ENCODE results near the gene RUVBL2. TPM values are rescaled to one million over a fixed set of nuclear protein-coding genes. Genes with fewer than 3 reads are reported as not detected.

Gene RUVBL2
- total RNA-seq, 1 donor from 2014 or later, result 80.6 TPM

DNA sequence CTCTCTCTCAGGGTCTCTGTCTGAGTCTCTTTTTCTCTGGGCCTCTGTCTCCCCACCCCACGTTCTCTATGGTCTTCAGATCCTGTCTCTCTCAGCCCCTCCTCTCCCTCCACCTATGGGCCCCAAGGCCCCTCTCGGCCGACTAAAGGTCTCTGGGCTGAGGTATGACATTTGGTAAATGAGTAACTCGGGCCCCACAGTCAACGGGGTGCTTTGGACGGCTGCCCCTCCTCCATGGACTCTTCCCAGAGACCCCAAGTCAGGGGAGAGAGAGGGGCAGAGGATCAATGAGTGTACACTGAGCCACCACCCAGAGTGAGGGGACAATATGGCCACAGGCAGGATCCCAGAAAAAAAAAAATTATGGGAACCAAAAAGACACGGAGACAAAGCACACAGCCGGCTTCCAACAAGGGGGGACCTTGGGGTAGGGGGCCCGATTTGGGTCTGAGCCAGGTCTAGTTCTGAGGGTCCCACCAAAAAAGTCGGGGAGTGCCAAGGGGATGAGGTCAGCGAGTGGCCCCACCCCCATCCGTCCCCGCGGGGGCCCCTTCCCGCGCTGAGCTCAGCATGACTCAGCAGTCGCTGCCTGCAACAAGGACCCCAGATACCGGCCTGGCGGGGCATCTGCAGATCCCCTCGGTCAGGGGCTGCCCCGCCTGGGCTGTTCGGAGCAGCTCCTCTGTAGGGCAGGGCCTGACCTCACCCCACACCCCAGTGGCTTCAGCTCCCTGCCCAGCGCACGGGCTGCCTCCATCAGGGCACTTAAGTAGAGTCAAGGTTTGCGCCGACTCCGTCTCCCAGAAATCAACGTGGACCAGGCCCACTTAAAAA is 30.1 kb upstream of the RUVBL2 start:
- Mint-ChIP-seq H3K27ac (ENCODE audit: unreplicated experiment) (peak overlapping the region; percentile 96), H3K9me3 (ENCODE audit: unreplicated experiment) (no peaks in the 10 kb centered on the region), H3K4me1 (ENCODE audit: unreplicated experiment) (peaks cover 53% of the 10 kb centered on the region), H3K27me3 (ENCODE audit: unreplicated experiment) (peaks cover 27% of the 10 kb centered on the region), H3K4me3 (ENCODE audit: unreplicated experiment) (peak overlapping the region; percentile 87), H3K36me3 (ENCODE audit: low read depth, unreplicated experiment) (peaks cover 25% of the 10 kb centered on the region)
- peak; percentile 68 for DNase-seq (ENCODE audit: low spot score)
- TF ChIP-seq, protein P1, sequence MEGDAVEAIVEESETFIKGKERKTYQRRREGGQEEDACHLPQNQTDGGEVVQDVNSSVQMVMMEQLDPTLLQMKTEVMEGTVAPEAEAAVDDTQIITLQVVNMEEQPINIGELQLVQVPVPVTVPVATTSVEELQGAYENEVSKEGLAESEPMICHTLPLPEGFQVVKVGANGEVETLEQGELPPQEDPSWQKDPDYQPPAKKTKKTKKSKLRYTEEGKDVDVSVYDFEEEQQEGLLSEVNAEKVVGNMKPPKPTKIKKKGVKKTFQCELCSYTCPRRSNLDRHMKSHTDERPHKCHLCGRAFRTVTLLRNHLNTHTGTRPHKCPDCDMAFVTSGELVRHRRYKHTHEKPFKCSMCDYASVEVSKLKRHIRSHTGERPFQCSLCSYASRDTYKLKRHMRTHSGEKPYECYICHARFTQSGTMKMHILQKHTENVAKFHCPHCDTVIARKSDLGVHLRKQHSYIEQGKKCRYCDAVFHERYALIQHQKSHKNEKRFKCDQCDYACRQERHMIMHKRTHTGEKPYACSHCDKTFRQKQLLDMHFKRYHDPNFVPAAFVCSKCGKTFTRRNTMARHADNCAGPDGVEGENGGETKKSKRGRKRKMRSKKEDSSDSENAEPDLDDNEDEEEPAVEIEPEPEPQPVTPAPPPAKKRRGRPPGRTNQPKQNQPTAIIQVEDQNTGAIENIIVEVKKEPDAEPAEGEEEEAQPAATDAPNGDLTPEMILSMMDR (IDR thresholded peaks at IDR 0.05; ENCODE audit: unreplicated experiment), result no peak

DNA sequence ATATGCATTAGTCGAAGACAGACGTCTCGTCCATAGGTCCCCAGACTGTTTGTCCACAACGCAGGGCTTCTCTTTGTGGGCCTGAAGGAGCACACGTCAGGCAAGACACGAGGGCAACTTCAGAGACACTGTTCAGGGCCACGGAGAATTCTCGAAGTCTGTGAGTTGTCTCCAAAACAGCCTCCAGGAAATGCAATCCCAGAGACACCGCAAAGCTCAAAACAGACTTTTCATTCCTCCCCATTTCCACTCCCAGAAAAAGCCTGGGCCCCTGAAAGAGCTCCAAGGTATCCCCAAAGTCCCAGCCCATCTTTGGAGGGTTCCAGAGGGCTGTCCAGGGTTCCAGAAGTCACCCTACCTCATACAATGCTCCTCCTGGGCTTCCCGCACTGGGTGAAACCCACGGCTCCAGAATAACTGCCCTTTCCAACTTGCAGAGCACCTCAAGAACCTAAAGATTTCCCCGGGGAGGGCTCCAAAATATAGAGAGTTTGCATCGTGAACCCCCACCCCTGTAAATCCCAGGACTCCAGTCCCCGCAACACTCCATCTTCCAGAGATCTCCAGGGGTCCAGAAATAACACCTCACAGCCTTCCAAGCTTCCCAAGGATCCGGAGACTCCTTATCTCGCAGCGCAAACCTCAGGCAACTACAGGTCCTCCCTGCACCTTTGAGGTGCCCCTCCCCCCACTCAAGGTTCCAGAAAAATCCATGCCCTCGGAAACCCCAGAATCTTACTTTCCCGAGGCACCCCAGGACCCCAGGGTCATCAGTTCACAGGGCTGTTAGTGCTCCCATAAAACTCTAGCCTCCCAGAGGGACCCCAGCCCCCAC is 29.3 kb upstream of the RUVBL2 start:
- TF ChIP-seq, protein P1 (IDR thresholded peaks at IDR 0.05; ENCODE audit: unreplicated experiment), result no peak
- H3K9me3 Mint-ChIP-seq (ENCODE audit: unreplicated experiment), result no peaks in the 10 kb centered on the region
- H3K27me3 Mint-ChIP-seq (ENCODE audit: unreplicated experiment), result peaks cover 27% of the 10 kb centered on the region
- peaks cover 22% of the 10 kb centered on the region for H3K36me3 Mint-ChIP-seq (ENCODE audit: low read depth, unreplicated experiment)
- peaks cover 53% of the 10 kb centered on the region for H3K4me1 Mint-ChIP-seq (ENCODE audit: unreplicated experiment)
- H3K27ac Mint-ChIP-seq (ENCODE audit: unreplicated experiment), result peak overlapping the region; percentile 96
- H3K4me3 Mint-ChIP-seq (ENCODE audit: unreplicated experiment), result peak overlapping the region; percentile 87
- DNase-seq (ENCODE audit: low spot score), result no peak

DNA sequence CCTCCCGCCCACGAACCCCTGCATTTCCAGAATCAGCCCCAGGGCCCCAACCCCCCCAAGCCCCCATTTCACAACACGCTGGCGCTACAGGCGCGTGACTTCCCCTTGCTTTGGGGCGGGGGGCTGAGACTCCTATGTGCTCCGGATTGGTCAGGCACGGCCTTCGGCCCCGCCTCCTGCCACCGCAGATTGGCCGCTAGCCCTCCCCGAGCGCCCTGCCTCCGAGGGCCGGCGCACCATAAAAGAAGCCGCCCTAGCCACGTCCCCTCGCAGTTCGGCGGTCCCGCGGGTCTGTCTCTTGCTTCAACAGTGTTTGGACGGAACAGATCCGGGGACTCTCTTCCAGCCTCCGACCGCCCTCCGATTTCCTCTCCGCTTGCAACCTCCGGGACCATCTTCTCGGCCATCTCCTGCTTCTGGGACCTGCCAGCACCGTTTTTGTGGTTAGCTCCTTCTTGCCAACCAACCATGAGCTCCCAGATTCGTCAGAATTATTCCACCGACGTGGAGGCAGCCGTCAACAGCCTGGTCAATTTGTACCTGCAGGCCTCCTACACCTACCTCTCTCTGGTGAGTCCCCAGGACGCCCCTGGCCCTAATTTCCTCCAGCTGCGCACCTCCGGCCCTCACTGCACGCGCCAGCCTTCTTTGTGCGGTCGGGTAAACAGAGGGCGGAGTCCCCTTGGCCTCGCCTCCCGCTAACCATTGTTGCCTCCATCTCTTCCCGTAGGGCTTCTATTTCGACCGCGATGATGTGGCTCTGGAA is 28.5 kb upstream of the RUVBL2 start, which contains the start of gene FTL:
Gene FTL (plus strand): TSS at position 270 of the 766 bp plus-strand sequence. CDS start 199 bp downstream, at position 469.
- peak; percentile 93 for DNase-seq (ENCODE audit: low spot score)
- peak within 1 kb of the TSS; percentile 99 for H3K4me3 Mint-ChIP-seq (ENCODE audit: unreplicated experiment)
- H3K27me3 Mint-ChIP-seq (ENCODE audit: unreplicated experiment), result peaks cover 27% of the 10 kb centered on the region
- H3K9me3 Mint-ChIP-seq (ENCODE audit: unreplicated experiment), result no peaks in the 10 kb centered on the region
- peaks cover 53% of the 10 kb centered on the region for H3K4me1 Mint-ChIP-seq (ENCODE audit: unreplicated experiment)
- peak within 1 kb of the TSS; percentile 96 for H3K27ac Mint-ChIP-seq (ENCODE audit: unreplicated experiment)
- H3K36me3 Mint-ChIP-seq (ENCODE audit: low read depth, unreplicated experiment), result peaks cover 26% of the 10 kb centered on the region
- TF ChIP-seq, protein P1 (IDR thresholded peaks at IDR 0.05; ENCODE audit: unreplicated experiment), result no peak

DNA sequence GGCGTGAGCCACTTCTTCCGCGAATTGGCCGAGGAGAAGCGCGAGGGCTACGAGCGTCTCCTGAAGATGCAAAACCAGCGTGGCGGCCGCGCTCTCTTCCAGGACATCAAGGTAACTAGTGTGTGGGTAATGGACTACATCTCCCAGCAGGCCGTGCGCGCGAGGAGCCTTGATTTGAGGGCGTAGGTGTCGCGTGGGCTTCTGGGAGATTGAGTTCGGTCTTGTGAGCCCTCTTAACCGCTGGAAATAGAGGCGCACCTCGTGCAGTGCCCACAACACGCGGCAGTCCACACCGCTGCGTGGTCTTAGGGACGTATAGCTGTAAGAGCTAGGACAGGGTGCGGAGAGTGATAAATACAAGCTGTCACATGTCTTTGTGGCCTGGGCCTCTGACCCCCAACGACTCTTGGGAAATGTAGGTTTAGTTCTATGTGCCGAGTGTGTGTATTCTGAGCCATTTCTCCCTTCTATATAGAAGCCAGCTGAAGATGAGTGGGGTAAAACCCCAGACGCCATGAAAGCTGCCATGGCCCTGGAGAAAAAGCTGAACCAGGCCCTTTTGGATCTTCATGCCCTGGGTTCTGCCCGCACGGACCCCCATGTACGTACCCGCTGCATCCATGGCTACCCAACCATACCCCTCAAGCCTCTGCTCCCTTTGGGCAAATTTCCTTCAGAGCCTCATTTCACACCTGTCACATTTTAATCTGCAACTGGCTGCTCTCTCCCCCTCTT is 27.7 kb upstream of the RUVBL2 start:
- Mint-ChIP-seq H3K4me1 (ENCODE audit: unreplicated experiment) (peaks cover 53% of the 10 kb centered on the region), H3K36me3 (ENCODE audit: low read depth, unreplicated experiment) (peaks cover 26% of the 10 kb centered on the region), H3K4me3 (ENCODE audit: unreplicated experiment) (peak overlapping the region; percentile 99), H3K27ac (ENCODE audit: unreplicated experiment) (peak overlapping the region; percentile 76), H3K9me3 (ENCODE audit: unreplicated experiment) (no peaks in the 10 kb centered on the region), H3K27me3 (ENCODE audit: unreplicated experiment) (peaks cover 26% of the 10 kb centered on the region)
- TF ChIP-seq, protein P1 (IDR thresholded peaks at IDR 0.05; ENCODE audit: unreplicated experiment), result no peak
- peak; percentile 80 for DNase-seq (ENCODE audit: low spot score)

Data from endothelial cell (in vitro differentiated cells).